Kidney epithelial cell (primary cell): ENCODE measurements around the gene DLGAP4. TPM values are rescaled to one million over a fixed set of nuclear protein-coding genes. Genes with fewer than 3 reads are reported as not detected.

Experiments
- DNase-seq: peaks from one replicate; pipeline ENCODE4 v3.0.0-alpha.2; 2010; ENCODE audit warnings: low read depth
- H3K27me3 ChIP-seq: 2 replicates; pipeline ENCODE4 v1.6.0; 2011; ENCODE audit warnings: low read length; ENCODE audit not compliant: control insufficient read depth, insufficient read depth
- H3K36me3 ChIP-seq: 2 replicates; pipeline ENCODE4 v1.5.1; 2011; ENCODE audit warnings: low read length; ENCODE audit not compliant: control insufficient read depth, insufficient read depth
- H3K4me3 ChIP-seq: 2 replicates; pipeline ENCODE4 v1.5.1; 2011; ENCODE audit warnings: low read depth, mild to moderate bottlenecking, control low read depth, low read length
- total RNA-seq: library from RNA; depleted of rRNA; stranded (reverse); fragments of >200 nt; gene quantifications from 2 replicates; pipeline ENCODE4 v1.2.3, GENCODE V29; 2015
- TF ChIP-seq, protein P1 (sequence below): IDR thresholded peaks from 2 replicates; pipeline ENCODE4 v1.5.1; 2011; ENCODE audit warnings: mild to moderate bottlenecking, moderate library complexity, low read length, control low read depth, inconsistent platforms; ENCODE audit not compliant: insufficient read depth, poor library complexity, severe bottlenecking

Gene DLGAP4
- total RNA-seq, 1 donor from 2014 or later = 78.4 TPM

DNA sequence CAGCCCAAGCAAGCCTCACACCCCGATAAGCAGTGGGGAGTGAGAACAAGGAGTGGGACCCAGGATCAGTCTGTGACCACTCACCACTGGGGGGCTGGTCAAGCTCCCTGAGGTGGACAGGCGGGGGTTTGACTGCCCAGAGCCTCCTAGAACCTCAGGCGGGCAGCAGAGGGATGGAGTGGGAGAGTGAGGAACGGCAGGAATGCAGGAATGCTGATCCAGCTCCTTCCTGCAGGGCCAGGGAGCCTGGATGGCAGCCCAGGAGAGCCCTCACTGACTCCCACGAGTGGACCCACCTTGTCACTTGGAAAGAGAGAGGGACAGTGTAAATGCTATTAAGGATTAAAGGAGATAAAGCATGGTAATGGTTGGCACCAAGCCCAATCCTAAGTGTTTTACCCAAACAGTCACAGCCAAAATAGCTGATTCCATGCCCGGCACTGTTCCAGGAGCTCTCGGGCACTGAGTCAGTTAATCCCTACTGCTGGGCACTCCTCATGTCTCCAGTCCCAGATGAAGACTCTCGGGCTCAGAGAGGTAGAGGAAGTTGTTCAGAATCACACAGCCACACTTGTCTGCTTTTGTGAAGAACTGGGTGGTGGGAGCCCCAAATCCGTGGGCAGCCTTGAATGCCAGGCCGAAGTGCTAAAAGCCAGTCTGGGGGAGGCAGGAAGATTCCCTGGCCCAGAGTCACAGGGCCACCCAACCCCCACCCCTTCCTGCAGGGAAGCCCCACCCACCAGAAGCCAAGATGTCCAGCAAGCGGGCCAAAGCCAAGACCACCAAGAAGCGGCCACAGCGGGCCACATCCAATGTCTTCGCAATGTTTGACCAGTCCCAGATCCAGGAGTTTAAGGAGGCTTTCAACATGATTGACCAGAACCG, 238.2 kb downstream of the DLGAP4 start:
- no peaks in the 10 kb centered on the region for H3K27me3 ChIP-seq
- no peaks in the 10 kb centered on the region for H3K36me3 ChIP-seq
- TF ChIP-seq, protein P1, sequence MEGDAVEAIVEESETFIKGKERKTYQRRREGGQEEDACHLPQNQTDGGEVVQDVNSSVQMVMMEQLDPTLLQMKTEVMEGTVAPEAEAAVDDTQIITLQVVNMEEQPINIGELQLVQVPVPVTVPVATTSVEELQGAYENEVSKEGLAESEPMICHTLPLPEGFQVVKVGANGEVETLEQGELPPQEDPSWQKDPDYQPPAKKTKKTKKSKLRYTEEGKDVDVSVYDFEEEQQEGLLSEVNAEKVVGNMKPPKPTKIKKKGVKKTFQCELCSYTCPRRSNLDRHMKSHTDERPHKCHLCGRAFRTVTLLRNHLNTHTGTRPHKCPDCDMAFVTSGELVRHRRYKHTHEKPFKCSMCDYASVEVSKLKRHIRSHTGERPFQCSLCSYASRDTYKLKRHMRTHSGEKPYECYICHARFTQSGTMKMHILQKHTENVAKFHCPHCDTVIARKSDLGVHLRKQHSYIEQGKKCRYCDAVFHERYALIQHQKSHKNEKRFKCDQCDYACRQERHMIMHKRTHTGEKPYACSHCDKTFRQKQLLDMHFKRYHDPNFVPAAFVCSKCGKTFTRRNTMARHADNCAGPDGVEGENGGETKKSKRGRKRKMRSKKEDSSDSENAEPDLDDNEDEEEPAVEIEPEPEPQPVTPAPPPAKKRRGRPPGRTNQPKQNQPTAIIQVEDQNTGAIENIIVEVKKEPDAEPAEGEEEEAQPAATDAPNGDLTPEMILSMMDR = no peak
- H3K4me3 ChIP-seq = no peak overlapping the region
- DNase-seq = no peak

DNA sequence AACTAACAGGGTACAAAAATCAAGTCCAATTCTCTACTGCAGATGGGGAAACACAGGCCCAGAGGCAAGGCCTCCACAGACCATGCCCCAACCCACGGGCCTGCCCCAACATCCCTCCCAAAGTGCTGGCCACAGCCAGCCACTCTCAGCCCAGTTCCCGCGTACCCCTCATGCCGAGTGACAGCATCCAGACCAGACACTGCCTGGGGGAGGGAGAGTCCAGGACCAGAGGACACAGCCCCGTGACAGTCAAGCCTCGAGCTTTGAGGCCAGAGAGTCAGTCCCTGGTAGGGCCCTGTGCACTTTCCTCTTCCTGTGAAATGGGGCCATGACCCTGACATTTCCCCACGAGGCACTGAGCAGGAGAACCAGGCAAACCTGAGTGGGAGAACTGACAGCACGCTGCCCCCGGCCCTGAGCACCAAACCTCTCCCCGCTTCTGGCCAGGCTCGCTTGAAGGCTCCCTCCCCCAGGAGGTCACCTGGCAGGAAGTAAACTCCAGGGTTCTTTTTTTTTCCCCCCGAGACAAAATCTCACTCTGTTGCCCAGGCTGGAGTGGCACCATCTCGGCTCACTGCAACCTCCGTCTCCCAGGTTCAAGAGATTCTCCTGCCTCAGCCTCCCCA, 240.1 kb downstream of the DLGAP4 start:
- no peaks in the 10 kb centered on the region for H3K27me3 ChIP-seq
- H3K4me3 ChIP-seq = no peak overlapping the region
- TF ChIP-seq, protein P1 = no peak
- H3K36me3 ChIP-seq = no peaks in the 10 kb centered on the region
- no peak for DNase-seq

DNA sequence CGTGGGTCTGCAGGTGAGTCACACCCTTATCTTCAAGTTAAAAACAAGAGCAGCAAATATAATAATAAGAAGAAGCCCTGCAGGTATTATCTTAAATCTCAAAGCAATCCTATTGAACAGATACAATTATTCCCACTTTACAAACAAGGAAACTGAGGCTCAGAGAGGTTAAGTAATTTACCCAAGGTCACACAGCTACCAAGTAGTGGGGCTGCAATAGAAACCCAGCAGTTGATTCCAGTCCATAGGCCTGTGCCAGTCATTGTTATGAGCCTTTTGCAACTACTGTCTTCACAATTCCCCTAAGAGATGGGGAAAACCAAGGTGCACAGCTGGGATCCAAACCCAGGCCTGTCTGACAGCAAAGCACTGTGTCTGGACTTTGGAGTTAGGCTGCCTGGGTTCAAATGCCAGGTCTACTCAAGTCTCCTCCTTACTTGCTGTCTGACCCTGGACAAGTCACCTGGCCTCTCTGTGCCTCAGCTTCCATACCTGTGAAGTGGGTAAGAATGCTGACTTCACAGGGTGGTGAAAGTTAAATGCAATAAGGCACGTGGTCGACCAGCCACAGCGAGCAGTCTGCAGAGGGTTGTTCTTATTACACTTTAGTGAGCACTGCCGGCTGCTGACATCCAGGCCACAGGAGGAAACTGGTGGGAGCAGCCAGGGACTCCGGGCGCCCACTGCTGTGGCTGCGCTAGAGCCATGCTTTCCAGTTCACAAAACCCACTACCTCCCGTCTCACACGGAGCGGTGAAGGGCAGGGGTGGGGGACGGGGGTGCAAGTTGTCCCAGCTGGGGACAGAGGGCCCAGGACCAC, 241.3 kb downstream of the DLGAP4 start:
- Histone ChIP-seq H3K36me3 (no peaks in the 10 kb centered on the region), H3K4me3 (no peak overlapping the region), H3K27me3 (no peaks in the 10 kb centered on the region)
- DNase-seq = no peak
- TF ChIP-seq, protein P1 = no peak

DNA sequence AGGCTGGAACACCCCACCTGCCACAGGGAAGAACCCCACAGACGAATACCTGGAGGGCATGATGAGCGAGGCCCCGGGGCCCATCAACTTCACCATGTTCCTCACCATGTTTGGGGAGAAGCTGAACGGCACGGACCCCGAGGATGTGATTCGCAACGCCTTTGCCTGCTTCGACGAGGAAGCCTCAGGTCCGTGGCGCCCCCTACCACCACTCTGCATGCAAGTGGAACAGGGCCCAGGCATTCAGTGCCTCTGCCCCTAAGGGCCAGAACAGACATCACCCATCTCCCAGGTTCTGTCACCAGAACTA, 241.8 kb downstream of the DLGAP4 start:
- no peaks in the 10 kb centered on the region for H3K36me3 ChIP-seq
- no peaks in the 10 kb centered on the region for H3K27me3 ChIP-seq
- H3K4me3 ChIP-seq = no peak overlapping the region
- no peak for DNase-seq
- TF ChIP-seq, protein P1 = peak; percentile 29

DNA sequence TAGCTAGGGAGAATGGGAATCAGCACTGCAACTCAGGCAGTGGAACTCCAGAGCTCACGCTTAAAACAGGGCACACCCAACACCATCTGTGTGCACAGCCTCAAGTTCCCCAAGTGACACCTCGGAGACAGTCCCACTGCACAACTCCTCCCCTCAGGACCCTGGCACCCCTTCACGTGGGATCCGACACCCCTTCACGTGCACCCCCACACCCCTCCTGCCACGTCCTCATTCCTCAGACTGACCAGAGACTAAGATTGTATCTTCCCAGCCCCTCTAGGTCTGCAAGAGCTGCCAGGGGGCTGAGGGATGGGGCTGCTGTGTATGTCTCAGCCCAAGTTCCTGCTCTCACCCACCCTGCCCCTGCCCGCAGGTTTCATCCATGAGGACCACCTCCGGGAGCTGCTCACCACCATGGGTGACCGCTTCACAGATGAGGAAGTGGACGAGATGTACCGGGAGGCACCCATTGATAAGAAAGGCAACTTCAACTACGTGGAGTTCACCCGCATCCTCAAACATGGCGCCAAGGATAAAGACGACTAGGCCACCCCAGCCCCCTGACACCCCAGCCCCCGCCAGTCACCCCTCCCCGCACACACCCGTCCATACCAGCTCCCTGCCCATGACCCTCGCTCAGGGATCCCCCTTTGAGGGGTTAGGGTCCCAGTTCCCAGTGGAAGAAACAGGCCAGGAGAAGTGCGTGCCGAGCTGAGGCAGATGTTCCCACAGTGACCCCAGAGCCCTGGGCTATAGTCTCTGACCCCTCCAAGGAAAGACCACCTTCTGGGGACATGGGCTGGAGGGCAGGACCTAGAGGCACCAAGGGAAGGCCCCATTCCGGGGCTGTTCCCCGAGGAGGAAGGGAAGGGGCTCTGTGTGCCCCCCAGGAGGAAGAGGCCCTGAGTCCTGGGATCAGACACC, 242.8 kb downstream of the DLGAP4 start:
- DNase-seq = no peak
- no peaks in the 10 kb centered on the region for H3K27me3 ChIP-seq
- no peak overlapping the region for H3K4me3 ChIP-seq
- TF ChIP-seq, protein P1 = no peak
- H3K36me3 ChIP-seq = no peaks in the 10 kb centered on the region
